Glutamatergic neuron (in vitro differentiated cells): Measurements from ENCODE around the gene MACROH2A2. TPM values are rescaled to one million over a fixed set of nuclear protein-coding genes. Genes with fewer than 3 reads are reported as not detected.

Source experiments
- DNase-seq: peaks from one replicate; pipeline ENCODE4 v3.0.0; 2022
- H3K27ac Mint-ChIP-seq: one replicate; pipeline ENCODE4 v1.8.0; 2020; ENCODE audit warnings: mild to moderate bottlenecking, mixed read lengths, inconsistent platforms; ENCODE audit not compliant: unreplicated experiment
- H3K27me3 Mint-ChIP-seq: one replicate; pipeline ENCODE4 v1.8.0; 2020; ENCODE audit warnings: mild to moderate bottlenecking, moderate library complexity, mixed read lengths, inconsistent platforms; ENCODE audit not compliant: unreplicated experiment
- H3K36me3 Mint-ChIP-seq: one replicate; pipeline ENCODE4 v1.8.0; 2020; ENCODE audit warnings: mild to moderate bottlenecking, mixed read lengths, inconsistent platforms; ENCODE audit not compliant: unreplicated experiment
- H3K4me1 Mint-ChIP-seq: one replicate; pipeline ENCODE4 v1.8.0; 2020; ENCODE audit warnings: mild to moderate bottlenecking, low read depth, mixed read lengths, inconsistent platforms; ENCODE audit not compliant: unreplicated experiment
- H3K4me3 Mint-ChIP-seq: one replicate; pipeline ENCODE4 v1.8.0; 2020; ENCODE audit warnings: mild to moderate bottlenecking, mixed read lengths, inconsistent platforms; ENCODE audit not compliant: unreplicated experiment
- H3K9me3 Mint-ChIP-seq: one replicate; pipeline ENCODE4 v1.8.0; 2020; ENCODE audit warnings: mild to moderate bottlenecking, moderate library complexity, mixed read lengths, inconsistent platforms; ENCODE audit not compliant: unreplicated experiment
- total RNA-seq: library from RNA; stranded (reverse); fragmentation: NEBNext Ultra II Directional; extraction: Animal tissue kit (Norgen Biotek cat#: 25700); gene quantifications from one replicate; pipeline ENCODE4 v1.2.1, GENCODE V29; 2021; ENCODE audit not compliant: unreplicated experiment
- TF ChIP-seq, protein P1 (sequence below): fragments of 200-600 bp; sonication (generic); IDR thresholded peaks from one replicate; pipeline ENCODE4 v1.5.0; 2021; ENCODE audit not compliant: partially characterized antibody, unreplicated experiment

MACROH2A2 gene
- total RNA-seq, 1 donor from 2014 or later = 58.3 TPM

GRCh38 chr10:70160798-70161197 lies 108.2 kb downstream of the MACROH2A2 start:
- H3K4me3 Mint-ChIP-seq = no peak overlapping the region
- TF ChIP-seq, protein P1, sequence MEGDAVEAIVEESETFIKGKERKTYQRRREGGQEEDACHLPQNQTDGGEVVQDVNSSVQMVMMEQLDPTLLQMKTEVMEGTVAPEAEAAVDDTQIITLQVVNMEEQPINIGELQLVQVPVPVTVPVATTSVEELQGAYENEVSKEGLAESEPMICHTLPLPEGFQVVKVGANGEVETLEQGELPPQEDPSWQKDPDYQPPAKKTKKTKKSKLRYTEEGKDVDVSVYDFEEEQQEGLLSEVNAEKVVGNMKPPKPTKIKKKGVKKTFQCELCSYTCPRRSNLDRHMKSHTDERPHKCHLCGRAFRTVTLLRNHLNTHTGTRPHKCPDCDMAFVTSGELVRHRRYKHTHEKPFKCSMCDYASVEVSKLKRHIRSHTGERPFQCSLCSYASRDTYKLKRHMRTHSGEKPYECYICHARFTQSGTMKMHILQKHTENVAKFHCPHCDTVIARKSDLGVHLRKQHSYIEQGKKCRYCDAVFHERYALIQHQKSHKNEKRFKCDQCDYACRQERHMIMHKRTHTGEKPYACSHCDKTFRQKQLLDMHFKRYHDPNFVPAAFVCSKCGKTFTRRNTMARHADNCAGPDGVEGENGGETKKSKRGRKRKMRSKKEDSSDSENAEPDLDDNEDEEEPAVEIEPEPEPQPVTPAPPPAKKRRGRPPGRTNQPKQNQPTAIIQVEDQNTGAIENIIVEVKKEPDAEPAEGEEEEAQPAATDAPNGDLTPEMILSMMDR = no peak
- peaks cover 4% of the 10 kb centered on the region for H3K36me3 Mint-ChIP-seq
- H3K27me3 Mint-ChIP-seq = no peaks in the 10 kb centered on the region
- DNase-seq = no peak
- H3K4me1 Mint-ChIP-seq = peaks cover 9% of the 10 kb centered on the region
- H3K27ac Mint-ChIP-seq = no peak overlapping the region
- peaks cover 2% of the 10 kb centered on the region for H3K9me3 Mint-ChIP-seq

Other genes with a start within 250 kb of the MACROH2A2 start
- 0.74 TPM for gene AIFM2, start 80.0 kb downstream of the MACROH2A2 start, total RNA-seq
- gene TYSND1, start 93.9 kb downstream of the MACROH2A2 start, total RNA-seq = 1.9 TPM
- gene SAR1A, start 117.7 kb downstream of the MACROH2A2 start, total RNA-seq = 87.8 TPM
- 82.4 TPM for gene PPA1, start 180.6 kb downstream of the MACROH2A2 start, total RNA-seq
- gene NPFFR1, start 231.2 kb downstream of the MACROH2A2 start, total RNA-seq = not detected